Smooth muscle cell of the brain vasculature (primary cell): Measurements from ENCODE around the gene DMRTB1.

Source experiments
- DNase-seq: peaks from one replicate; pipeline ENCODE4 v3.0.0-alpha.2; 2012; ENCODE audit warnings: low read depth, low spot score

DMRTB1 gene

GRCh38 chr1:53485478-53486394, 26.5 kb downstream of the DMRTB1 start:
- peak; percentile 81 for DNase-seq

GRCh38 chr1:53486395-53487026, 27.3 kb downstream of the DMRTB1 start:
- no peak for DNase-seq

- no peak for DNase-seq
Measured at GRCh38 chr1:53490351-53490750, 31.2 kb downstream of the DMRTB1 start.

GRCh38 chr1:53495633-53496345, 36.6 kb downstream of the DMRTB1 start:
- no peak for DNase-seq

GRCh38 chr1:53498555-53499131, 39.4 kb downstream of the DMRTB1 start:
- no peak for DNase-seq

GRCh38 chr1:53499257-53500203, 40.3 kb downstream of the DMRTB1 start:
- DNase-seq = no peak

- no peak for DNase-seq
Measured at GRCh38 chr1:53500204-53501064, 41.2 kb downstream of the DMRTB1 start.

- DNase-seq = no peak
Measured at GRCh38 chr1:53501065-53502005, 42.1 kb downstream of the DMRTB1 start.

GRCh38 chr1:53502641-53503432, 43.6 kb downstream of the DMRTB1 start:
- DNase-seq = no peak

- DNase-seq = no peak
Measured at GRCh38 chr1:53503433-53504217, 44.4 kb downstream of the DMRTB1 start.

- DNase-seq = no peak
Measured at GRCh38 chr1:53504901-53505300, 45.7 kb downstream of the DMRTB1 start.

GRCh38 chr1:53505401-53505800, 46.2 kb downstream of the DMRTB1 start:
- DNase-seq = no peak

- DNase-seq = no peak
Measured at GRCh38 chr1:53505891-53506290, 46.7 kb downstream of the DMRTB1 start.

GRCh38 chr1:53506355-53507050, 47.3 kb downstream of the DMRTB1 start:
- no peak for DNase-seq

- no peak for DNase-seq
Measured at GRCh38 chr1:53507116-53507820, 48.1 kb downstream of the DMRTB1 start.
